Effector memory CD8-positive, alpha-beta T cell (primary cell): ENCODE results near the gene DLL4.
A peak's percentile ranks its signal among the peaks of the same experiment; 100 is the strongest.

ENCODE experiments used
- ATAC-seq: fragments of 150-1000 bp; cut with Tn5 transposase; replicated peaks from 2 replicates; pipeline ENCODE4 v1.10.0; 2021; ENCODE audit warnings: mild to moderate bottlenecking, moderate library complexity
- DNase-seq, 3 experiments: peaks; one replicate each; pipeline ENCODE4 v3.0.0; 2021
- H3K27ac Mint-ChIP-seq, 2 donors: one replicate each; pipeline ENCODE4 v1.8.0; 2022; ENCODE audit warnings: mild to moderate bottlenecking in 2 of 2, mixed read lengths in 2 of 2, moderate library complexity in 2 of 2
- H3K27me3 Mint-ChIP-seq, 2 donors: one replicate each; pipeline ENCODE4 v1.8.0; 2022; ENCODE audit warnings: mixed read lengths in 2 of 2
- H3K36me3 Mint-ChIP-seq: one replicate; pipeline ENCODE4 v1.8.0; 2022; ENCODE audit warnings: mild to moderate bottlenecking, moderate library complexity, mixed read lengths; ENCODE audit not compliant: insufficient read depth
- H3K4me1 Mint-ChIP-seq, 2 donors: one replicate each; pipeline ENCODE4 v1.8.0; 2022; ENCODE audit warnings: low read depth in 2 of 2, mixed read lengths in 2 of 2
- H3K4me3 Mint-ChIP-seq, 2 donors: one replicate each; pipeline ENCODE4 v1.8.0; 2022; ENCODE audit warnings: mild to moderate bottlenecking in 2 of 2, mixed read lengths in 2 of 2, moderate library complexity in 2 of 2
- H3K9me3 Mint-ChIP-seq, 2 donors: one replicate each; pipeline ENCODE4 v1.8.0; 2022; ENCODE audit warnings: mixed read lengths in 2 of 2

Gene DLL4

DNA sequence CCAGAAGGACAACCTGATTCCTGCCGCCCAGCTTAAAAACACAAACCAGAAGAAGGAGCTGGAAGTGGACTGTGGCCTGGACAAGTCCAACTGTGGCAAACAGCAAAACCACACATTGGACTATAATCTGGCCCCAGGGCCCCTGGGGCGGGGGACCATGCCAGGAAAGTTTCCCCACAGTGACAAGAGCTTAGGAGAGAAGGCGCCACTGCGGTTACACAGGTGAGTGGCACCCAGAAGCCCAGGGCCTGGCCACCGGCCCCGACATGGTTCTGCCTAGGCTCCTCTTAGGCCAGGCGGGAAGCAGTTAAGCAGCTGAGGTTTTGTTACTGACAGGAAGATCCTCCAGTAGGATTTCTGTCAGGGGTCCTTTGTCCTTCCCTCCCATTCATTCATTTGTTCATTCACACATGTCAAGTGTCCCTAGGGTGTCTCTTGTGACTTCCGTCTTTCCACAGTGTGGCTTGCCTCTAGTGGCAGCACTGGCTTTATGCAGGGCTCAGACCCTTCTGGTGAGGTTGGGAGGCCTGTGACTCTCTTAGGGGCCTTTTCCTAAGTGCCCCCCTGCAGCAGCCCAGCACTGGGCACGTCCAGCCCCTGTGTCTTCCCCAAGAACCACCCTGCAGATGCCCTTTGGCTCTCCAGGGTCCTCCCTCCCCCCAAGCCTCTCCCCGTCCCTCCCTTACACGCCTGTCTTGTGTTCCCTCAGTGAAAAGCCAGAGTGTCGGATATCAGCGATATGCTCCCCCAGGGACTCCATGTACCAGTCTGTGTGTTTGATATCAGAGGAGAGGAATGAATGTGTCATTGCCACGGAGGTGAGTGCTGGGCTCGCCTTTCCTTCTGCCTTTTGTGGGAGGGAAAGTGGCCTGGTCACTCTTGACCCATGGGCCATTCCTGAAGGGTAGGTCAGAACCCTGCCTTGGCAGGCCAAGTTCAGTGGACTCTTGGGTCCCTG is 7.8 kb downstream of the DLL4 start:
- Mint-ChIP-seq H3K4me3 (no peak overlapping the region), H3K9me3 (no peaks in the 10 kb centered on the region), H3K27me3 (peaks cover 13 to 19% of the 10 kb centered on the region in 2 donors), H3K36me3 (no peaks in the 10 kb centered on the region), H3K4me1 (peaks cover 6 to 15% of the 10 kb centered on the region in 2 donors), H3K27ac (no peak overlapping the region)
- DNase-seq (no peak), ATAC-seq (no peak)

- Mint-ChIP-seq H3K27ac (no peak overlapping the region), H3K4me3 (no peak overlapping the region), H3K9me3 (no peaks in the 10 kb centered on the region), H3K36me3 (peaks cover 2% of the 10 kb centered on the region), H3K4me1 (peaks cover 15 to 20% of the 10 kb centered on the region in 2 donors), H3K27me3 (peaks cover 8 to 9% of the 10 kb centered on the region in 2 donors)
- DNase-seq: no peak
- ATAC-seq: peak; percentile 13
These were observed 8.8 kb downstream of the DLL4 start for GRCh38 chr15:40937762-40938535.

GRCh38 chr15:40938536-40938870 is 9.4 kb downstream of the DLL4 start:
- Mint-ChIP-seq H3K4me3 (no peak overlapping the region), H3K27ac (no peak overlapping the region), H3K4me1 (peaks cover 18 to 26% of the 10 kb centered on the region in 2 donors), H3K36me3 (peaks cover 2% of the 10 kb centered on the region), H3K27me3 (peaks cover 2 to 4% of the 10 kb centered on the region in 2 donors), H3K9me3 (no peaks in the 10 kb centered on the region)
- DNase-seq (no peak), ATAC-seq (no peak)

DNA sequence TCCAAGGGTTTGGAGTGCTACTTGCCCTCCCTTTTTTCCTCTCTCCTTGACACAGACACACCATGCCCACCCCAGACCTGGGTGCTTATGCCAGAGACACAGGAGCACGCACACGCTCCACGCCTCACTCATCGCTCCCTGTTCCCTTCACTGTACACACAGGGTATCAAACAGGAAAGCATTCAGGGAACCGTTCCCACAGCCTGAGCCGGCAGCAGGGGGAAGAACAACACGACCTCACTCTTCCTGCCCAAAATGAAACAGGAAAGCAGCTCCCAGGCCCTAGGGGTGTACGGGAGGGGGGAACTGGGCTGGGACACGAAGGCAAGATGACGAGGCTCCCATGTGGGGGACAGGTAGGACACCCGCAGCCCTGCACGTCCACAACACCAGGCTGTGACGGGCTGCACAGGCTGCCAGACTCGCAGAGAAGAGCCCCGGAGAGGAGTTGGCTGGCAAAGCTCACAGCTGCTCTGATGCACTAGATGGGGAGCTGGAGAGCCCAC is 11.2 kb downstream of the DLL4 start:
- H3K36me3 Mint-ChIP-seq: peaks cover 7% of the 10 kb centered on the region
- H3K27me3 Mint-ChIP-seq: no peaks in the 10 kb centered on the region
- no peak overlapping the region for H3K27ac Mint-ChIP-seq
- H3K9me3 Mint-ChIP-seq: no peaks in the 10 kb centered on the region
- no peak for DNase-seq
- peak overlapping the region; percentile 38 to 70 for H3K4me3 Mint-ChIP-seq
- H3K4me1 Mint-ChIP-seq: peaks cover 18 to 26% of the 10 kb centered on the region in 2 donors
- peak; percentile 12 for ATAC-seq

- Mint-ChIP-seq H3K4me3 (peak overlapping the region; percentile 38 to 70), H3K36me3 (peaks cover 7% of the 10 kb centered on the region), H3K27ac (peak overlapping the region in 1 of 2 donors; percentile 20), H3K4me1 (peaks cover 18 to 26% of the 10 kb centered on the region in 2 donors), H3K9me3 (no peaks in the 10 kb centered on the region), H3K27me3 (no peaks in the 10 kb centered on the region)
- no peak for ATAC-seq
- no peak for DNase-seq
These were observed 12.0 kb downstream of the DLL4 start for GRCh38 chr15:40941068-40941527.

GRCh38 chr15:40941528-40942336 is 12.6 kb downstream of the DLL4 start:
- DNase-seq (peak; percentile 49 to 64 (median 54)), ATAC-seq (peak; percentile 75)
- H3K36me3 Mint-ChIP-seq: peaks cover 7% of the 10 kb centered on the region
- peak overlapping the region; percentile 70 to 82 for H3K4me3 Mint-ChIP-seq
- H3K4me1 Mint-ChIP-seq: peaks cover 18 to 26% of the 10 kb centered on the region in 2 donors
- peak overlapping the region; percentile 20 to 72 for H3K27ac Mint-ChIP-seq
- no peaks in the 10 kb centered on the region for H3K9me3 Mint-ChIP-seq
- H3K27me3 Mint-ChIP-seq: no peaks in the 10 kb centered on the region

GRCh38 chr15:40942337-40942854 is 13.3 kb downstream of the DLL4 start:
- no peaks in the 10 kb centered on the region for H3K9me3 Mint-ChIP-seq
- no peaks in the 10 kb centered on the region for H3K27me3 Mint-ChIP-seq
- peak; percentile 8 for ATAC-seq
- peaks cover 7% of the 10 kb centered on the region for H3K36me3 Mint-ChIP-seq
- peak overlapping the region in 1 of 2 donors; percentile 72 for H3K27ac Mint-ChIP-seq
- no peak for DNase-seq
- peak overlapping the region; percentile 70 to 82 for H3K4me3 Mint-ChIP-seq
- H3K4me1 Mint-ChIP-seq: peaks cover 18 to 26% of the 10 kb centered on the region in 2 donors

DNA sequence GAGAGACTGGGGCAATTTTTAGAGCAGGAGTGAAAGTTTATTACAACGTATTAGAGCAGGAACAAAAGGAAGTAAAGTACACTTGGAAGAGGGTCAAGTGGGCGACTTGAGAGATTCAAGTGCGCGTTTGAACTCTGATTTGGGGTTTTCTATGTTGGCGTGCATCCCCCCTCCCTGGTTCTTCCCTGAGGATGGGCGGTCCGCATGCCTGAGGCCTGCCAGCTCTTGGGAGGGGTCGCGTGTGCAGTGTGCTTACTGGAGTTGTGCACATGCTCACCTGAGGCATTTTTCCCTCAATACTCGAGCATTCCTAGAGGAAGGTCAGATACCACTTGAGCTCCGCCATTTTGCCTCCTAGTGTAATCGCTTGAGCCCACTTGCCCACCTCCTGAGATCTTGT is 13.7 kb downstream of the DLL4 start:
- H3K27ac Mint-ChIP-seq: peak overlapping the region in 1 of 2 donors; percentile 72
- H3K4me1 Mint-ChIP-seq: peaks cover 18 to 26% of the 10 kb centered on the region in 2 donors
- H3K27me3 Mint-ChIP-seq: no peaks in the 10 kb centered on the region
- H3K9me3 Mint-ChIP-seq: no peaks in the 10 kb centered on the region
- H3K4me3 Mint-ChIP-seq: peak overlapping the region; percentile 70 to 82
- DNase-seq: no peak
- no peak for ATAC-seq
- peaks cover 7% of the 10 kb centered on the region for H3K36me3 Mint-ChIP-seq

- no peaks in the 10 kb centered on the region for H3K9me3 Mint-ChIP-seq
- DNase-seq: no peak
- ATAC-seq: no peak
- H3K27ac Mint-ChIP-seq: peak overlapping the region in 1 of 2 donors; percentile 38
- H3K4me1 Mint-ChIP-seq: peaks cover 18 to 26% of the 10 kb centered on the region in 2 donors
- peak overlapping the region; percentile 54 to 82 for H3K4me3 Mint-ChIP-seq
- peaks cover 5% of the 10 kb centered on the region in 2 donors for H3K27me3 Mint-ChIP-seq
- H3K36me3 Mint-ChIP-seq: peaks cover 7% of the 10 kb centered on the region
These were observed 14.7 kb downstream of the DLL4 start for GRCh38 chr15:40943764-40944365.

DNA sequence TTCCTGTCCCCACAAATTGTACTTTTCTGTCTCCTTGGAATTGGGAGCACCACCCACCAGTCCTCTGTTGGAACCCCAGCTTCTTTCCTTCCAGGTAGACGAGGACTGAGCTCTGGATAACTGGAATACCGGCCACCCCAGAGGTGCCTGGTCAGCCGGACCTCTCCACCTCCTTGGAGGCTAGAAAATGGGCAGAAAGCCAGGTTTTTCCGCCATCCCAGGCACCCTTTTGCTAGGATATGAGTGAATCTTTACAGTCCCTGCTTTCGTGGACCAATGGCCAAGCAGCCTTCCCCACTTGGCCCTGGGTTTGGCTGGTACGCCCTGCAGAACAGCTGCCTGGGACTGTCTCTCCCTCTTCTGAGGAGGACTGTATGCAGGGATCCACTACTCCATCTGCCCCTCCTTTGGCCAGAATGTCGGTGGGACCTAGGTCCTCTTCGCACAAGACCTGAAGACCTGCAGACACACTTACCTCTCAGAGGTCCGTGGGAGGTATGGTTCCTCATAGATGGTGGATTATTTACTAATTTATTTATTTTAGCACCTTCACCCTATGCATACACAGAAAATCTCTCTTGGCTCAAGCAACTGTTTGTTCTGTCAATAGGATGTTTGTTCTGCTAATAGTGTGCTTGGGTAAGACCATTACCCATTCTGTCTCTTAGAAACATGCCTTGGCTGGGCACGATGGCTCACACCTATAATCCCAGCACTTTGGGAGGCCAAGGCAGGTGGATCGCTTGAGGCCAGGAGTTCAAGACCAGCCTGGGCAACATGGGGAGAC is 15.6 kb downstream of the DLL4 start:
- H3K9me3 Mint-ChIP-seq: no peaks in the 10 kb centered on the region

DNA sequence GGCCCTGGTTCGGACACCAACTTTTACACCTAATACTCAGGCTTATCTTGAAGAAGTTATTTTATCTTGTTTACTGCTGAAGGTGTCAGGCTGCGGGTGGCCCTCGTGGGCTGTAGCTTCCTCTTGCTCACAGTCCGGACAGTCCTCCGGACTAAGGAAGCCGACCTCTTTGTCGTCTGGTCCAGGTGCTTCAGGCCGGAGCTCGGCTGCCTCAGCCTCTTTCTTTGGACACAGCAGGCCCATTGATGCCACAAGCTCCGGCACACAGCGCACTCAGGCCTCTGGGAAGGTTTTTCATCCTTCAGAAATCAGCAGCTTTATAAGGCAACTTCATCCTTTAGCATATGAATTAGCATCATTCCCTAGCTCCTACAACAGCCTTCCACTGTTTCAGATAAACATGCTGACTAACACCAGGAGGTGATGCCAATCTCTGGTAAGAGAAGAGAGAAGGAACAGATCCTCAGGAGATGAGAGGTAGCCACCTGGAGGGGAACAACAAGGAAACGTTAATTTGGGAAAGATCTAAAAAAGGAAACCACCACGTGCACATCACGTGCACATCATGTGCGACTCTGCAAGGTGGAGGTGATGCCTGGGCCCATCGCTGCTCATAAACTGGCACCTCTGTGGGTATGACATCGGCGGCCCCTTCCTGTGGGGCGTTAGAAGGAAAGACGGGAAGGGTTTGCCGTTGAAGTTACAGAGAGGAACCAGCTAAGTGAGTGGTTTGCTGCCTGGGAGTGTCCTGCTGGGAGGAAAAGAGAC is 19.8 kb downstream of the DLL4 start:
- H3K9me3 Mint-ChIP-seq: no peaks in the 10 kb centered on the region
- H3K27me3 Mint-ChIP-seq: peaks cover 5 to 20% of the 10 kb centered on the region in 2 donors
- DNase-seq (no peak), ATAC-seq (no peak)
- peaks cover 6 to 7% of the 10 kb centered on the region in 2 donors for H3K4me1 Mint-ChIP-seq
- peaks cover 8% of the 10 kb centered on the region for H3K36me3 Mint-ChIP-seq
- H3K27ac Mint-ChIP-seq: no peak overlapping the region
- no peak overlapping the region for H3K4me3 Mint-ChIP-seq

More for the DNA sequence above, 15.6 kb downstream of the DLL4 start:
- peak overlapping the region in 1 of 2 donors; percentile 54 for H3K4me3 Mint-ChIP-seq
- peaks cover 5 to 12% of the 10 kb centered on the region in 2 donors for H3K27me3 Mint-ChIP-seq
- peaks cover 18 to 23% of the 10 kb centered on the region in 2 donors for H3K4me1 Mint-ChIP-seq
- H3K36me3 Mint-ChIP-seq: peaks cover 7% of the 10 kb centered on the region
- peak overlapping the region in 1 of 2 donors; percentile 38 for H3K27ac Mint-ChIP-seq
- DNase-seq (no peak), ATAC-seq (no peak)
